Thyroid gland (tissue), 4 donors: ENCODE measurements around the gene THRSP.

ENCODE experiments used
- POLR2A ChIP-seq, 2 donors: fragments of 450-650 bp; IDR thresholded peaks; one replicate each; pipeline ENCODE4 v1.6.1; 2017; ENCODE audit warnings: antibody characterized with exemption in 2 of 2, mild to moderate bottlenecking in 2 of 2, moderate library complexity in 1 of 2
- TF ChIP-seq, protein P1 (sequence below), 6 experiments: fragments of 200-600 bp in 3 of 6; fragments of 450-650 bp in 3 of 6; sonication (generic) in 3 of 6; IDR thresholded peaks; one replicate each; pipeline ENCODE4 v1.5.1; 2016 to 2019; ENCODE audit warnings: antibody characterized with exemption in 6 of 6, mild to moderate bottlenecking in 2 of 6, inconsistent platforms in 1 of 6, moderate library complexity in 1 of 6

DNA sequence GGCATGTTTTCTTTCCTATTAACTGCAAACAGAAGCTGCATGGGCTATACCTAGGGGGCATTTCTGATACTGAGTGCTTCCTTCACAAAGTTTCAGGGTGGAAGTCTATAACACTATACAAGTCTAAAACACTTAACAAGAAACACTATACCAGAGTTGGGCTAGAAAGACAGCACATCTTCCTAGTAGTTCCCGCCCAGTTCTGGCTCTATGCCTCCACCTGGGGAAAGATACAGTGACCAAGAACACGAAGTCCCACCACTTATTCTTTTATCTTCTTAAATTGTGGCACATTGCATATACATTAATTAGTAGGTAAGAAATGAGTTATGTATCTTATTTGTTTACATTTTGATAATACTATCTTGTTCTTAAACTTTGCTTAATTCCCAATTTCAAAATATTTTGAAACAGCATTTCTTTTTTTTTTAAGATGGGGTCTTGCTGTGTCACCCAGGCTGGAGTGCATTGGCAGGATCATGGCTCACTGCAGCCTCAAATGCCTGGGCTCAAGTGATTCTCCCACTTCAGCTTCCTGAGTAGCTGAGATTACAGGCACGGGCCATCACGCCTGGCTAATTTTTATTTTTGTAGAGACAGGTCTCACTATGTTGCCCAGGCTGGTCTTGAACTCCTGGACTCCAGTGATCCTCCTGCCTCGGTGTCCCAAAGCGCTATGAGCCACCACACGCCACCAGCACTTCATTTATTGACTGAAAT, 34.2 kb downstream of the THRSP start:
- TF ChIP-seq, protein P1, sequence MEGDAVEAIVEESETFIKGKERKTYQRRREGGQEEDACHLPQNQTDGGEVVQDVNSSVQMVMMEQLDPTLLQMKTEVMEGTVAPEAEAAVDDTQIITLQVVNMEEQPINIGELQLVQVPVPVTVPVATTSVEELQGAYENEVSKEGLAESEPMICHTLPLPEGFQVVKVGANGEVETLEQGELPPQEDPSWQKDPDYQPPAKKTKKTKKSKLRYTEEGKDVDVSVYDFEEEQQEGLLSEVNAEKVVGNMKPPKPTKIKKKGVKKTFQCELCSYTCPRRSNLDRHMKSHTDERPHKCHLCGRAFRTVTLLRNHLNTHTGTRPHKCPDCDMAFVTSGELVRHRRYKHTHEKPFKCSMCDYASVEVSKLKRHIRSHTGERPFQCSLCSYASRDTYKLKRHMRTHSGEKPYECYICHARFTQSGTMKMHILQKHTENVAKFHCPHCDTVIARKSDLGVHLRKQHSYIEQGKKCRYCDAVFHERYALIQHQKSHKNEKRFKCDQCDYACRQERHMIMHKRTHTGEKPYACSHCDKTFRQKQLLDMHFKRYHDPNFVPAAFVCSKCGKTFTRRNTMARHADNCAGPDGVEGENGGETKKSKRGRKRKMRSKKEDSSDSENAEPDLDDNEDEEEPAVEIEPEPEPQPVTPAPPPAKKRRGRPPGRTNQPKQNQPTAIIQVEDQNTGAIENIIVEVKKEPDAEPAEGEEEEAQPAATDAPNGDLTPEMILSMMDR (IDR thresholded peaks at IDR 0.05), result no peak
- no peak for TF ChIP-seq POLR2A (IDR thresholded peaks at IDR 0.05)
